Measurements from ENCODE around the gene TDO2. TPM values are rescaled to one million over a fixed set of nuclear protein-coding genes. Genes with fewer than 3 reads are reported as not detected.

The TDO2 gene
- total and polyA plus RNA-seq, 2 of the 13 experiments (the other 11 are each of a cell fraction or from before 2014, with no cell fraction given) = not detected

GRCh38 chr4:155953151-155954117 is 49.9 kb downstream of the TDO2 start, which contains the start of gene CTSO (continued):
- TF ChIP-seq HINFP (CRISPR knock-in tag; IDR thresholded peaks at IDR 0.05; ENCODE audit: low read depth) (no peak), MEIS1 (CRISPR knock-in tag; IDR thresholded peaks at IDR 0.05; ENCODE audit: borderline replicate concordance) (no peak), ZNF75D (CRISPR knock-in tag; IDR thresholded peaks at IDR 0.05; ENCODE audit: borderline replicate concordance) (0 out of 2 replicates have a peak, but pooled peaks have one; percentile 19), ASH2L (IDR thresholded peaks at IDR 0.05; ENCODE audit: insufficient read length, low read depth, low read length) (peak; percentile 47), ZNF777 (CRISPR knock-in tag; IDR thresholded peaks at IDR 0.05) (peak; percentile 82), ZNF674 (CRISPR knock-in tag; IDR thresholded peaks at IDR 0.05; ENCODE audit: low read depth) (no peak), ZNF33A (CRISPR knock-in tag; IDR thresholded peaks at IDR 0.05; ENCODE audit: borderline replicate concordance) (no peak), ZNF687 (CRISPR knock-in tag; IDR thresholded peaks at IDR 0.05) (peak; percentile 89), NBN (conservative IDR thresholded peaks at IDR 0.05) (no peak), ZNF101 (CRISPR knock-in tag; IDR thresholded peaks at IDR 0.05; ENCODE audit: borderline replicate concordance, low read depth) (no peak), SYNCRIP (IDR thresholded peaks at IDR 0.05; ENCODE audit: insufficient read depth, low read depth, low read length) (no peak), EHMT2 (IDR thresholded peaks at IDR 0.05; ENCODE audit: borderline replicate concordance, low read depth, low read length) (0 out of 2 replicates have a peak, but pooled peaks have one; percentile 56), ZNF775 (CRISPR knock-in tag; IDR thresholded peaks at IDR 0.05; ENCODE audit: borderline replicate concordance) (no peak), ZMYM2 (CRISPR knock-in tag; IDR thresholded peaks at IDR 0.05) (0 out of 2 replicates have a peak, but pooled peaks have one; percentile 26), BATF2 (CRISPR knock-in tag; IDR thresholded peaks at IDR 0.05) (no peak), STAT6 (CRISPR knock-in tag; IDR thresholded peaks at IDR 0.05; ENCODE audit: borderline replicate concordance) (no peak)

Data from HepG2 (cell line).